Middle frontal gyrus (tissue), 1 donor: ENCODE measurements around the gene CENPP.

Experiments used
- DNase-seq: peaks from one replicate; pipeline ENCODE4 v3.0.0-alpha.2; 2015; ENCODE audit warnings: low spot score; ENCODE audit errors: extremely low spot score

The CENPP gene

GRCh38 chr9:92652461-92652860, 326.7 kb downstream of the CENPP start:
- DNase-seq: no peak

- no peak for DNase-seq
Measured at GRCh38 chr9:92654481-92655301, 328.9 kb downstream of the CENPP start.

- DNase-seq: no peak
Measured at GRCh38 chr9:92655366-92655765, 329.6 kb downstream of the CENPP start.

GRCh38 chr9:92655896-92656536, 330.3 kb downstream of the CENPP start:
- DNase-seq: no peak

GRCh38 chr9:92656537-92656925, 330.8 kb downstream of the CENPP start:
- DNase-seq: no peak

- DNase-seq: no peak
Measured at GRCh38 chr9:92657296-92658094, 331.7 kb downstream of the CENPP start.

- DNase-seq: no peak
Measured at GRCh38 chr9:92658176-92658575, 332.4 kb downstream of the CENPP start.

- no peak for DNase-seq
Measured at GRCh38 chr9:92658611-92659010, 332.9 kb downstream of the CENPP start.

GRCh38 chr9:92659601-92660000, 333.8 kb downstream of the CENPP start:
- no peak for DNase-seq

GRCh38 chr9:92660266-92660665, 334.5 kb downstream of the CENPP start:
- no peak for DNase-seq

- no peak for DNase-seq
Measured at GRCh38 chr9:92661127-92661526, 335.4 kb downstream of the CENPP start.

- DNase-seq: no peak
Measured at GRCh38 chr9:92661743-92662142, 336.0 kb downstream of the CENPP start.

GRCh38 chr9:92663126-92663525, 337.4 kb downstream of the CENPP start:
- no peak for DNase-seq

- DNase-seq: no peak
Measured at GRCh38 chr9:92663951-92664350, 338.2 kb downstream of the CENPP start.

- DNase-seq: no peak
Measured at GRCh38 chr9:92664394-92665152, 338.8 kb downstream of the CENPP start.

GRCh38 chr9:92665836-92666235, 340.1 kb downstream of the CENPP start:
- no peak for DNase-seq

GRCh38 chr9:92666236-92666635, 340.5 kb downstream of the CENPP start:
- DNase-seq: no peak

GRCh38 chr9:92666912-92667532, 341.3 kb downstream of the CENPP start:
- DNase-seq: no peak

GRCh38 chr9:92668746-92669526, 343.2 kb downstream of the CENPP start:
- no peak for DNase-seq

- no peak for DNase-seq
Measured at GRCh38 chr9:92669527-92669889, 343.8 kb downstream of the CENPP start.
